SK-N-SH (cell line): Measurements from ENCODE around the gene RHOA. TPM values are rescaled to one million over a fixed set of nuclear protein-coding genes. Genes with fewer than 3 reads are reported as not detected.

Experiments used
- CTCF ChIA-PET: fragments of 300-600, 350-600 bp; formaldehyde crosslinking; extraction: SDS; loops from one replicate; lab custom pipeline; 2021; lab: Yijun Ruan, JAX
- POLR2A ChIA-PET: fragments of 350-600 bp; sonication (Branson Sonifier 250); formaldehyde crosslinking; extraction: SDS; loops from one replicate; lab custom pipeline; 2020; ENCODE audit warnings: antibody characterized with exemption, inconsistent platforms; lab: Yijun Ruan, JAX
- DNase-seq: peaks from one replicate; pipeline ENCODE4 v3.0.0; 2012
- H2AFZ ChIP-seq: fragments of 200-600 bp; sonication (generic); 2 replicates; pipeline ENCODE4 v1.8.1; 2016; ENCODE audit warnings: antibody characterized with exemption, mild to moderate bottlenecking, low read depth
- H3F3A ChIP-seq: fragments of 200-600 bp; sonication (generic); replicated peaks from 2 replicates; pipeline ENCODE3; 2016; ENCODE audit warnings: antibody characterized with exemption, mild to moderate bottlenecking; ENCODE audit not compliant: insufficient read depth
- H3K27ac ChIP-seq, 2 experiments: fragments of 200-500 bp in 1 of 2; fragments of 200-600 bp in 1 of 2; sonication (Bioruptor generic) in 1 of 2; sonication (generic), shearing (Covaris generic) in 1 of 2; 2 replicates each; pipeline versions ENCODE4 v1.5.1 to v1.6.1; 2014 to 2016; ENCODE audit warnings: low read depth in 2 of 2, inconsistent platforms in 1 of 2, low read length in 1 of 2, mild to moderate bottlenecking in 1 of 2, mixed read lengths in 1 of 2
- H3K27me3 ChIP-seq: fragments of 200-600 bp; sonication (generic), shearing (Covaris generic); 2 replicates; pipeline ENCODE4 v1.6.1; 2016; ENCODE audit warnings: mixed run types; ENCODE audit not compliant: insufficient read depth
- H3K36me3 ChIP-seq, 2 experiments: fragments of 200-500 bp in 1 of 2; fragments of 200-600 bp in 1 of 2; sonication (Bioruptor generic) in 1 of 2; sonication (generic) in 1 of 2; replicated peaks in 1 of 2; 2 replicates each; pipeline versions ENCODE3 to v1.5.1; 2014 to 2016; ENCODE audit warnings: low read length in 1 of 2, mild to moderate bottlenecking in 1 of 2; ENCODE audit not compliant: insufficient read depth in 2 of 2, control insufficient read depth in 1 of 2
- H3K4me1 ChIP-seq, 2 experiments: fragments of 200-500 bp in 1 of 2; fragments of 200-600 bp in 1 of 2; sonication (Bioruptor generic) in 1 of 2; sonication (generic), shearing (Covaris generic) in 1 of 2; 2 replicates each; pipeline versions ENCODE4 v1.5.1 to v1.6.1; 2014 to 2016; ENCODE audit warnings: low read depth in 1 of 2, low read length in 1 of 2, mixed run types in 1 of 2; ENCODE audit not compliant: insufficient read depth in 2 of 2, control insufficient read depth in 1 of 2
- H3K4me2 ChIP-seq: fragments of 200-600 bp; sonication (generic), shearing (Covaris generic); 2 replicates; pipeline ENCODE4 v1.6.1; 2017; ENCODE audit warnings: mixed run types
- H3K4me3 ChIP-seq, 2 experiments: fragments of 200-500 bp in 1 of 2; fragments of 200-600 bp in 1 of 2; sonication (Bioruptor generic) in 1 of 2; sonication (generic), shearing (Covaris generic) in 1 of 2; 2 replicates each; pipeline versions ENCODE4 v1.5.1 to v1.8.1; 2014 to 2016; ENCODE audit warnings: low read depth in 2 of 2, inconsistent platforms in 1 of 2, low read length in 1 of 2, mild to moderate bottlenecking in 1 of 2, mixed read lengths in 1 of 2, moderate library complexity in 1 of 2
- H3K79me2 ChIP-seq: fragments of 200-600 bp; sonication (generic); 2 replicates; pipeline ENCODE4 v1.8.1; 2017; ENCODE audit warnings: mild to moderate bottlenecking; ENCODE audit not compliant: insufficient read depth
- H3K9ac ChIP-seq: fragments of 200-600 bp; sonication (generic); 2 replicates; pipeline ENCODE4 v1.6.1; 2017; ENCODE audit warnings: mixed run types
- H3K9me2 ChIP-seq: fragments of 200-600 bp; sonication (generic); 2 replicates; pipeline ENCODE4 v1.6.1; 2017; ENCODE audit warnings: mixed run types
- H3K9me3 ChIP-seq: fragments of 200-600 bp; sonication (generic); 2 replicates; pipeline ENCODE4 v1.6.1; 2017; ENCODE audit warnings: mixed run types, mild to moderate bottlenecking, moderate library complexity
- H4K20me1 ChIP-seq: fragments of 200-600 bp; sonication (generic); 2 replicates; pipeline ENCODE4 v1.6.1; 2017; ENCODE audit warnings: mild to moderate bottlenecking, mixed run types; ENCODE audit not compliant: insufficient read depth
- CHD2 ChIP-seq: fragments of 150-350 bp; IDR thresholded peaks from 2 replicates; pipeline ENCODE4 v1.6.1; 2018; ENCODE audit warnings: low read length; ENCODE audit not compliant: partially characterized antibody
- ELF1 ChIP-seq: IDR thresholded peaks from 2 replicates; pipeline ENCODE4 v1.4.0; 2012
- EP300 ChIP-seq, 2 experiments: IDR thresholded peaks; 2 replicates each; pipeline versions ENCODE4 v1.4.0 to v1.6.1; 2012; ENCODE audit warnings: borderline replicate concordance in 1 of 2, low read depth in 1 of 2, low read length in 1 of 2
- FOXJ3 ChIP-seq: sonication (generic); formaldehyde crosslinking; IDR thresholded peaks from 2 replicates; pipeline ENCODE4 v1.5.1; 2020; ENCODE audit warnings: mild to moderate bottlenecking, missing genetic modification reagents
- JUND ChIP-seq: IDR thresholded peaks from 2 replicates; pipeline ENCODE4 v1.4.0; 2012
- NFIC ChIP-seq: IDR thresholded peaks from 2 replicates; pipeline ENCODE4 v1.4.0; 2012; ENCODE audit warnings: borderline replicate concordance
- RFX5 ChIP-seq: IDR thresholded peaks from 2 replicates; pipeline ENCODE4 v1.6.1; 2012; ENCODE audit warnings: mild to moderate bottlenecking, improper control_type of control experiment, low read length
- RXRA ChIP-seq: IDR thresholded peaks from 2 replicates; pipeline ENCODE4 v1.4.0; 2012; ENCODE audit warnings: low read depth, mild to moderate bottlenecking, borderline replicate concordance
- TAF1 ChIP-seq: IDR thresholded peaks from 2 replicates; pipeline ENCODE4 v1.6.1; 2012; ENCODE audit warnings: low read depth, mild to moderate bottlenecking, low read length, moderate library complexity, borderline replicate concordance
- TEAD4 ChIP-seq: IDR thresholded peaks from 2 replicates; pipeline ENCODE4 v1.4.0; 2012; ENCODE audit warnings: mild to moderate bottlenecking, borderline replicate concordance; ENCODE audit not compliant: insufficient read depth
- whole genome bisulfite sequencing: methylation state at CpG from one replicate; pipeline ENCODE4 v1.1.6; 2017; ENCODE audit warnings: low lambda C conversion rate; 5-methylcytosine and 5-hydroxymethylcytosine counted together
- polyA plus RNA-seq, 3 experiments: library from polyadenylated mRNA; depleted of rRNA; stranded (reverse); fragments of >200 nt; gene quantifications; 2 replicates each; pipeline ENCODE4 v1.2.3, GENCODE V29; 2012
- TF ChIP-seq, protein P1 (sequence below): fragments of 200-600 bp; sonication (generic); IDR thresholded peaks from 2 replicates; pipeline ENCODE4 v1.6.1; 2017; ENCODE audit warnings: antibody characterized with exemption, mild to moderate bottlenecking, moderate library complexity
- TF ChIP-seq, protein P2 (sequence below): IDR thresholded peaks from 2 replicates; pipeline ENCODE4 v1.6.1; 2012; ENCODE audit warnings: mild to moderate bottlenecking, low read depth, low read length, moderate library complexity

The RHOA gene
- polyA plus RNA-seq, 1 of the 3 experiments (the other 2 are of a cell fraction) = 312 TPM

DNA sequence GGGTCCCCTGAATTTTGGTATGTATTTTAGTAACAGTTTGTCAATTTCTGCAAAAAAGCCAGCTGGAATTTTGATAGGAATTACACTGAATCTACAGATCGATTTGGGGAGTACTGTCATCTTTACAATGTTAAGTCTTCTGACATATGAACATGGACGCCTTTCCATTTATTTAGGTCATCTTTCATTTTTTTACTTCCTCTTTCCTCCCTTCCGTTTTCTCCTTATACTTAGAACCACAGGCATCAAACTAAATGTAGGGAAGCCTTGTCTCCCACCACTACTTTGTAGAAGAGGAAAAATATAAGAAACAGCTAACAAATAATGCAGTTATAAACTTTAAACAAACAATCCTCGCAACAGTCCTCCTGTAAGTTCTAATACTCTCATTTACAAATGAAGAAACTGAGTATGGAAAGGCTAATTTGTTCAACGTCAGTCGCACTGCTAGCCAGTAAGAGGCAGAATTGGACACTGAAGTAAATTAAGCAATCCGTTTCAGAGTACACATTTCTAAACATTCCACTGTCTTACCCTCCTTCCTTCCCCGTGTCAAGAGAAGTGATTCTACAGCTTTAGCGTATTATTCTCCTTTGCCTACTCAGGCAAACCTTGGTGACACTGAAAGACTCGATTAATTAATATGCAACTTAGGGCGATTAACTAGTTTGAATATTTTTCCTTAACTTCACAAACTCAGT is 25.6 kb downstream of the RHOA start:
- H3K4me2 ChIP-seq = no peak overlapping the region
- no peak overlapping the region for H2AFZ ChIP-seq
- no peaks in the 10 kb centered on the region for H3K9me3 ChIP-seq
- ChIA-PET POLR2A (no interaction called here), CTCF (interaction anchor here (0.6 kb wide), 1 partner anchor 59 kb away, joined by 3 read pairs; no protein-coding TSS in a partner anchor)
- no peak overlapping the region for H3K27ac ChIP-seq
- DNase-seq = no peak
- WGBS = 93% methylated on average over 11 of the region's 11 CpGs
- peaks cover 0 to 12% of the 10 kb centered on the region in 2 experiments for H3K36me3 ChIP-seq
- H3F3A ChIP-seq = peaks cover 16% of the 10 kb centered on the region
- no peak for TF ChIP-seq RXRA
- no peak for TF ChIP-seq RFX5
- no peak for TF ChIP-seq TAF1
- TF ChIP-seq, protein P1, sequence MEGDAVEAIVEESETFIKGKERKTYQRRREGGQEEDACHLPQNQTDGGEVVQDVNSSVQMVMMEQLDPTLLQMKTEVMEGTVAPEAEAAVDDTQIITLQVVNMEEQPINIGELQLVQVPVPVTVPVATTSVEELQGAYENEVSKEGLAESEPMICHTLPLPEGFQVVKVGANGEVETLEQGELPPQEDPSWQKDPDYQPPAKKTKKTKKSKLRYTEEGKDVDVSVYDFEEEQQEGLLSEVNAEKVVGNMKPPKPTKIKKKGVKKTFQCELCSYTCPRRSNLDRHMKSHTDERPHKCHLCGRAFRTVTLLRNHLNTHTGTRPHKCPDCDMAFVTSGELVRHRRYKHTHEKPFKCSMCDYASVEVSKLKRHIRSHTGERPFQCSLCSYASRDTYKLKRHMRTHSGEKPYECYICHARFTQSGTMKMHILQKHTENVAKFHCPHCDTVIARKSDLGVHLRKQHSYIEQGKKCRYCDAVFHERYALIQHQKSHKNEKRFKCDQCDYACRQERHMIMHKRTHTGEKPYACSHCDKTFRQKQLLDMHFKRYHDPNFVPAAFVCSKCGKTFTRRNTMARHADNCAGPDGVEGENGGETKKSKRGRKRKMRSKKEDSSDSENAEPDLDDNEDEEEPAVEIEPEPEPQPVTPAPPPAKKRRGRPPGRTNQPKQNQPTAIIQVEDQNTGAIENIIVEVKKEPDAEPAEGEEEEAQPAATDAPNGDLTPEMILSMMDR = no peak
- TF ChIP-seq NFIC = no peak
- TF ChIP-seq ELF1 = no peak
- no peak for TF ChIP-seq TEAD4
- no peak overlapping the region for H3K4me3 ChIP-seq
- H3K27me3 ChIP-seq = no peaks in the 10 kb centered on the region
- H3K79me2 ChIP-seq = peaks cover 100% of the 10 kb centered on the region
- H3K9ac ChIP-seq = no peak overlapping the region
- H4K20me1 ChIP-seq = peaks cover 100% of the 10 kb centered on the region
- no peaks in the 10 kb centered on the region for H3K9me2 ChIP-seq
- H3K4me1 ChIP-seq = no peaks in the 10 kb centered on the region

DNA sequence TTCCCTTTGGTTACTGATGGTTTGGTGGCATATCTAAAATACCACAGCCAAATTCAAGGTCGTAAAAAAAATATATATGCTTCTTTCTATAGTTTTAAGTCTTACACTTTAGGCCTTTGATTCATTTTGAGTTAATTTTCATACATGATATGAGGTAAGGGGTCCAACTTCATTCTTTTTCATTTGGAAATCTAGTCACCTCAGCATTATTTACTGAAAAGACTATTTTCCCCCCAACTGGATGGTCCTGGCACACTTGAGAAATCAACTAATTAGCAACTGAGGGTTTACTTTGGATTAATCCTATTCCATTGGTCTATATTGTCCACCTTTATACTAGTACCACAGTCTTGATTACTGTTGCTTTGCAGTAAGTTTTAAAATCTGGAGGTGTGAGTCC is 26.2 kb downstream of the RHOA start:
- Histone ChIP-seq H3K9me3 (no peaks in the 10 kb centered on the region), H3F3A (peaks cover 19% of the 10 kb centered on the region), H3K4me1 (no peaks in the 10 kb centered on the region), H2AFZ (no peak overlapping the region), H3K36me3 (peaks cover 0 to 12% of the 10 kb centered on the region in 2 experiments), H3K9me2 (no peaks in the 10 kb centered on the region), H3K9ac (no peak overlapping the region), H3K27ac (no peak overlapping the region), H3K4me3 (no peak overlapping the region), H3K79me2 (peaks cover 100% of the 10 kb centered on the region), H3K27me3 (no peaks in the 10 kb centered on the region), H4K20me1 (peaks cover 100% of the 10 kb centered on the region), H3K4me2 (no peak overlapping the region)
- 97% methylated on average over 1 of the region's 1 CpG for WGBS
- CTCF ChIA-PET = no interaction called here
- POLR2A ChIA-PET = no interaction called here
- no peak for TF ChIP-seq NFIC
- TF ChIP-seq CHD2 = no peak
- no peak for TF ChIP-seq JUND
- no peak for TF ChIP-seq EP300 (IDR thresholded peaks at IDR 0.05; ENCODE audit: borderline replicate concordance in 1 of 2, low read depth in 1 of 2, low read length in 1 of 2)
- TF ChIP-seq, protein P2, sequence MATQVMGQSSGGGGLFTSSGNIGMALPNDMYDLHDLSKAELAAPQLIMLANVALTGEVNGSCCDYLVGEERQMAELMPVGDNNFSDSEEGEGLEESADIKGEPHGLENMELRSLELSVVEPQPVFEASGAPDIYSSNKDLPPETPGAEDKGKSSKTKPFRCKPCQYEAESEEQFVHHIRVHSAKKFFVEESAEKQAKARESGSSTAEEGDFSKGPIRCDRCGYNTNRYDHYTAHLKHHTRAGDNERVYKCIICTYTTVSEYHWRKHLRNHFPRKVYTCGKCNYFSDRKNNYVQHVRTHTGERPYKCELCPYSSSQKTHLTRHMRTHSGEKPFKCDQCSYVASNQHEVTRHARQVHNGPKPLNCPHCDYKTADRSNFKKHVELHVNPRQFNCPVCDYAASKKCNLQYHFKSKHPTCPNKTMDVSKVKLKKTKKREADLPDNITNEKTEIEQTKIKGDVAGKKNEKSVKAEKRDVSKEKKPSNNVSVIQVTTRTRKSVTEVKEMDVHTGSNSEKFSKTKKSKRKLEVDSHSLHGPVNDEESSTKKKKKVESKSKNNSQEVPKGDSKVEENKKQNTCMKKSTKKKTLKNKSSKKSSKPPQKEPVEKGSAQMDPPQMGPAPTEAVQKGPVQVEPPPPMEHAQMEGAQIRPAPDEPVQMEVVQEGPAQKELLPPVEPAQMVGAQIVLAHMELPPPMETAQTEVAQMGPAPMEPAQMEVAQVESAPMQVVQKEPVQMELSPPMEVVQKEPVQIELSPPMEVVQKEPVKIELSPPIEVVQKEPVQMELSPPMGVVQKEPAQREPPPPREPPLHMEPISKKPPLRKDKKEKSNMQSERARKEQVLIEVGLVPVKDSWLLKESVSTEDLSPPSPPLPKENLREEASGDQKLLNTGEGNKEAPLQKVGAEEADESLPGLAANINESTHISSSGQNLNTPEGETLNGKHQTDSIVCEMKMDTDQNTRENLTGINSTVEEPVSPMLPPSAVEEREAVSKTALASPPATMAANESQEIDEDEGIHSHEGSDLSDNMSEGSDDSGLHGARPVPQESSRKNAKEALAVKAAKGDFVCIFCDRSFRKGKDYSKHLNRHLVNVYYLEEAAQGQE = no peak
- no peak for TF ChIP-seq FOXJ3
- no peak for DNase-seq
